UCSD-AML1 (cell line): Measurements from ENCODE around the gene SYNPO.

Experiments used
- DNase-seq: peaks from one replicate; lab custom pipeline; 2025; ENCODE audit not compliant: unreplicated experiment; lab: John Stamatoyannopoulos, UW

SYNPO gene

DNA sequence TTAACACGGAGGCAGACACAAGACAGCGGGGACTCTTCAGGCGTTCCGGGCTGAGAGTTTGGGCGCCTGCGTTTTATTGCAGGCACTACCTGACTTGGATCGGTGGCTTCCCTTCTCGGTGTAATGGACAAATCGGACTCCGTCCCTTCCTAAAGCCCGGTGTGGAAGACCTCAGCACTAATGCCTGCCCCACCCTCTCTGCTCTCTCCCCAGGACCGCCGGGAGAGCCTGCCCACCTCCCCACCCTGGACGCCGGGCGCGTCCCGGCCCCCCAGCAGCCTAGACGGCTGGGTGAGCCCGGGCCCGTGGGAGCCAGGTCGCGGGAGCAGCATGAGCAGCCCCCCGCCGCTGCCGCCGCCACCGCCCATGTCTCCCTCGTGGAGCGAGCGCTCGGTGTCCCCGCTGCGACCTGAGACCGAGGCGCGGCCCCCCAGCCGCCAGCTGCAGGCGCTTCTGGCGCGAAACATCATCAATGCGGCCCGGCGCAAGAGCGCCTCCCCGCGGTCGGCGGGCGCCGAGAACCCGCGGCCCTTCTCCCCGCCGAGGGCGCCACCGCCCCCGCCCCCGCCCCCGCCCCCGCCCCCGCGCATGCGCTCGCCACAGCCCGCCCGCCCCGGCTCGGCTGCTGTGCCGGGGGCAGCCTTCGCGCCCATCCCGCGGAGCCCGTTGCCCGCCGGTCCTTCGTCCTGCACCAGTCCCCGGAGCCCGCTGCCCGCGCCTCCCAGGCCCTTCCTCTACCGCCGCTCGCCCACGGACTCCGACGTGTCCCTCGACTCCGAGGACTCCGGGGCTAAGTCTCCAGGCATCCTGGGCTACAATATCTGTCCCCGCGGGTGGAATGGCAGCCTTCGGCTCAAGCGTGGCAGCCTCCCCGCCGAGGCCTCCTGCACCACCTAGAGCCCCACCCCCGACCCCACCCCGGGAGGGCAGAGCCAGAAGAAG is 16.0 kb downstream of the SYNPO start:
- peak; percentile 74 for DNase-seq

- no peak for DNase-seq
Observed at GRCh38 chr5:150658121-150658520, 17.7 kb downstream of the SYNPO start.

DNA sequence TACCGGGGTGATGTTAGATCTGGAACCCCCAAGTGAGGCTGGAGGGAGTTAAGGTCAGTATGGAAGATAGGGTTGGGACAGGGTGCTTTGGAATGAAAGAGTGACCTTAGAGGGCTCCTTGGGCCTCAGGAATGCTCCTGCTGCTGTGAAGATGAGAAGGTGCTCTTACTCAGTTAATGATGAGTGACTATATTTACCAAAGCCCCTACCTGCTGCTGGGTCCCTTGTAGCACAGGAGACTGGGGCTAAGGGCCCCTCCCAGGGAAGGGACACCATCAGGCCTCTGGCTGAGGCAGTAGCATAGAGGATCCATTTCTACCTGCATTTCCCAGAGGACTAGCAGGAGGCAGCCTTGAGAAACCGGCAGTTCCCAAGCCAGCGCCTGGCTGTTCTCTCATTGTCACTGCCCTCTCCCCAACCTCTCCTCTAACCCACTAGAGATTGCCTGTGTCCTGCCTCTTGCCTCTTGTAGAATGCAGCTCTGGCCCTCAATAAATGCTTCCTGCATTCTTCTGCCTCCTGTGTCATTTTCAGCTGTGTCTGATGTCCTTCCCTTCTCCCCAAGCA is 18.3 kb downstream of the SYNPO start:
- DNase-seq: no peak

- DNase-seq: no peak
Observed at GRCh38 chr5:150659360-150660107, 19.1 kb downstream of the SYNPO start.

DNA sequence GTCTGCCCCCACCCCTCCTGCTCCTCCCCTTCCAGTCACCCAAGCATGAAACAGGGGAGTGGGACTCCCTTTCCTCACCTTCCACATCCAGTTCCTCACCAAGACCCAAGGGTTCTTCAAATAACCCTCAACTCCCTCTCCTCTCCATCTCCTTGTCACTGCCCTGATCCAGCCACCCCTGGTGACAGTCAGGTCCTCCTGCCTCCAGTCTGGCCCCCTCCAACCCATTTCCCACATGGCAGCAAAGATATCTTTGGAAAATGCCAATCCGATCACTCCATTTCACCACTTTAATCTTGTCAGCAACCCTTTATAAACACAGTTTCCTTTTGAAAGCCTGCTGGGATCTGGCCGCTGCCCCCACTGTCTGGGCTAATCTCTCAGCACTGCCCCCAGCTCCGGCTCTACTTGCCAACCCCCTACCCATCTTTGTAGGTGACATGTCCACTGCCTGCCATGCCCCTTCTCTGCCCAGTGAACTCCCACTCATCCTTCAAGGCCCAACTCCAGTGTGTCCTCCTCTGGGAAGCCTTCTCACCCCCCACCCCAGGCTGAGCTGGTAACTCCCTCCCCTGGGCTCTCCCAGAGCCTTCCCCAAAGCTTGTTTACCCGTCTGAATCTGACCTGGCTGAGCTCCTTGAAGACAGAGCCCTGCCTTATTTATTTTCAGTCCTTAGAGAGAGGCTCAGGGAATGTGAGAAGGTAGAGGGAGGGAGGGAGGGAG is 19.8 kb downstream of the SYNPO start:
- DNase-seq: no peak

GRCh38 chr5:150661086-150661485 is 20.6 kb downstream of the SYNPO start, which contains the start of gene MYOZ3:
TSS of gene MYOZ3 (plus strand) at chr5:150661251. CDS start at chr5:150662942, 1,691 bp downstream.
- no peak for DNase-seq

GRCh38 chr5:150661821-150662596 is 21.5 kb downstream of the SYNPO start:
- DNase-seq: no peak

GRCh38 chr5:150662731-150663516 is 22.5 kb downstream of the SYNPO start:
- no peak for DNase-seq

GRCh38 chr5:150663936-150664335 is 23.5 kb downstream of the SYNPO start:
- DNase-seq: no peak

DNA sequence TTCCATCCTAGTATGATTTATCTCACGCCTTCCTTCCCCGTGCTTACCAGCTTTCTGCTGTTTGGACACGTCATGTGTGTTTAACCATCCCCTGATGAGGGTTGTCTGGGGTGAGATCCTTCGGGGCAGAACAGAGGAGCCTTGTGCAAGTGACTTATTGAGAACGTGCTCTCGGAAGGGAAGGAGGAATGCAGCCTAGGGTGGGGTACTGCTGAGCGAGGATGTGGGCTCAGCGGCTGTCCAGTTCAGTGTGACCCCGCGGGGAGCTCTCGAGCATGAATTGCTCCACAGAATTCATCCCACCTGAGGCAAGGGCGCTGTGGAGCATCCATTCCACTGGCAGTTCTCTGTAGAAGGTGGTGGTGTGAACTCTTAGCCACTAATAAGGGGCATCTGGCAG is 24.6 kb downstream of the SYNPO start:
- no peak for DNase-seq

- DNase-seq: no peak
Observed at GRCh38 chr5:150670275-150670947, 30.0 kb downstream of the SYNPO start.

DNA sequence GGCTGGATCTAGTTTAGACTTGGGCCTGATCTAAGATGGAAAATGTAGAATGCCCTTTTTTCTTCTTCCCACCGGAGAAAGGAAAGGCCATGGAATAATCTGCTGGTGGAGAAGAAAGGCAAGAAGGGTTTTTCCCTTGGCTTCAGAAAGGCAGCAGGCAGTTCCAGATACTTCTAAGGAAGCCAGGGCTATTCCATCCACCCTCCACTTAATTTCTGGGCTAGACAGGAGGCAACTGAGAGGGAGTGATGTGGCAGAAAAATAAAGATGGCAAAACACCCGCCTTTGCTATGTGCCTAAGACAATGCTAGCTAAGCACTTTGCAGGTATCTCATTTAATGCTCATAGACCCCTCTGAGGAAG is 30.5 kb downstream of the SYNPO start:
- DNase-seq: no peak

DNA sequence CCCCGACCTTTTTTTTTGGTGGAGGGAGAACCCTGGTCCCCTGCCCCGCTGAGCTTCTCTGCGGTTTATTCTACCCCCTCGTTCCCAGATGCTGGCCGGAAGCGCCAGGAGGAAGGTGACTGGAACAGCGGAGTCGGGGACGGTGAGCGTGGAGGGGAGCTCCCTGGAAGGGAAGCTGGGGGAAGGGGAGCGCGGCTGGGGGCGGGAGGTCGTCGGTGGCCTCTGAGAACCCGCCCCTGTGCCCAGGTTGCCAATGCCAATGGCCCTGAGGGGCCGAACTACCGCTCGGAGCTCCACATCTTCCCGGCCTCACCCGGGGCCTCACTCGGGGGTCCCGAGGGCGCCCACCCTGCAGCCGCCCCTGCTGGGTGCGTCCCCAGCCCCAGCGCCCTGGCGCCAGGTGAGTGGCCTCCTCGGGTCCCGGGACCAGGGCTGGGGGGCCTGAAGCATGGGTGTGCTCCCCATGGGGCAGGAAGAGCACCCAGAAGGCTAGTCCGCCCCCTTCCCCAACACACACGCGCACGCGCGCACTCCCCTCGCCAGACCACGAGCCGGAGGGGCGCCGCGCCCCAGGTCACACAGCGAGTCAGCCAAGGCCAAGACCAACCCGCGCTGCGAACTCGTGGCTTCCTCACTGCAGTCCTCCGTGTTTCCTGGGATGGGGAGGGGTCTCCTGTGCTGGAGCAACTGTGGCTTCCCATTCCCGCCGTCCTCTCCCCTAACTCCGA is 31.2 kb downstream of the SYNPO start:
- peak; percentile 66 for DNase-seq

DNA sequence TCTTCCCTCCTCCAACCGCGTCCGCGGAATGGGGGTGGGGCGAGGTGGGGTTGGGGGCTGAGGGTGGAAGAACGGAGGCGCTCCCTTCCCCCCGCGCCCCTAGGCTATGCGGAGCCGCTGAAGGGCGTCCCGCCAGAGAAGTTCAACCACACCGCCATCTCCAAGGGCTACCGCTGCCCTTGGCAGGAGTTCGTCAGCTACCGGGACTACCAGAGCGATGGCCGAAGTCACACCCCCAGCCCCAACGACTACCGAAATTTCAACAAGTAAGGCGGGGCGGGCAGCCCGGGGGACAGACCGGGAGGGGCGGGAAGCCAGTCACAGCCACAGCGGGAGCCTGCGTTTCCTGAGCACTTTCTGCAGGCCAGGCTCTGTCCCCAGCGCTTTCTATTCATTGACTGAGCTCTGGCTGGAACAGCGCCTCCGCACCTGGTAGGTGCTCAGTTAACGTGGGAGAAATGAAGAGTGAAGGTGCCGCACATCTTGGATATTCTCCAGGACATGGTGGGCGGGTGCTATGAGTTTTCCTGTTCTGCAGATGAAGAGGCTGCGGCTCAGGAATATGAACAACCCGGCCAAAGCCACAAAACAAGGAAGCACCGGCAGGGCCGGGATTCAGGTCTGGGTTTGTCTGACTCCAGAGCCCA is 31.9 kb downstream of the SYNPO start:
- peak; percentile 69 for DNase-seq

DNA sequence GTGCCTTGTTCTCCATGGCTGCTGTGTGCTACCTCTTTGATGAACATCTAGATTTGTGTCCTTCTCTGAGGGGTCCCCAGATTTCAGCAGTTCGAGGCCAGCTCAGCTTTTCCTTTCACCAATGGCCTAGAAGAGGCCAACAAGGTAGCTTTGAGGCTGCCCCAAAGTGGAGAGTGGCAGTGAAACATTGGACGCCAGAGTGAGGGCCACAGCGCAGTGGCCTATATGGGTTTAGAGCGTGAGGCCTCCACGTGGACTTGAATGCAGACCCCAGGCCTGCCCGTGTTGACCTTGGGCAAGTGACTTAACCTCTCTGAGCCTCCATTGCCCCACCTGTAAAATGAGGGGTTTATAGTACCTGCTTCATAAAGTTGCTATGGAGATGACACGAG is 32.4 kb downstream of the SYNPO start:
- no peak for DNase-seq

DNA sequence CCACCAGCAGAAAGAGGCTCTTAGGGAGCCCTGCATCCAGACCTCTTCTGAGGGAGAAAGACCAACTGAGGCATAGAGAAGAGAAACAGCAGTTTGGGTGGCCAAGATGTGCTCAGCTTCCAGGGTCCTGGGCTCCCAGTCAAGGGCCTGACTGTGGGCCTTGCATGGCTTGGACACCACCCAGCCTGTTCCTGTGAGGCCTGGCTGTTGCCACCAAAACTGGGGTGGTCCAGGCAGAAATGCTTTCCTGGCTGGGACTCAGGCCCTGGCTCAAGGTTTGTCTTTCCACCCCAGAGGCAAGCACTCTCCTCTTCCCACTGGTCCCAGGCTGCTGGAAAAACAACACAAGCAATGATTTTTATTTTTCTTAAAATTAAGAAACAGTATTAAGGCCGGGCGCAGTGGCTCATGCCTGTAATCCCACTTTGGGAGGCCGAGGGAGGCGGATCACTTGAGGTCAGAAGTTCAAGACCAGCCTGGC is 33.9 kb downstream of the SYNPO start:
- no peak for DNase-seq

GRCh38 chr5:150675069-150675468 is 34.6 kb downstream of the SYNPO start:
- no peak for DNase-seq

GRCh38 chr5:150676578-150676977 is 36.1 kb downstream of the SYNPO start:
- DNase-seq: no peak
